ENCODE measurements around the gene CA12. TPM values are rescaled to one million over a fixed set of nuclear protein-coding genes. Genes with fewer than 3 reads are reported as not detected.

Gene CA12
- total RNA-seq, 3 donors from 2014 or later = 11.7 to 64.5 (median 61.9) TPM

DNA sequence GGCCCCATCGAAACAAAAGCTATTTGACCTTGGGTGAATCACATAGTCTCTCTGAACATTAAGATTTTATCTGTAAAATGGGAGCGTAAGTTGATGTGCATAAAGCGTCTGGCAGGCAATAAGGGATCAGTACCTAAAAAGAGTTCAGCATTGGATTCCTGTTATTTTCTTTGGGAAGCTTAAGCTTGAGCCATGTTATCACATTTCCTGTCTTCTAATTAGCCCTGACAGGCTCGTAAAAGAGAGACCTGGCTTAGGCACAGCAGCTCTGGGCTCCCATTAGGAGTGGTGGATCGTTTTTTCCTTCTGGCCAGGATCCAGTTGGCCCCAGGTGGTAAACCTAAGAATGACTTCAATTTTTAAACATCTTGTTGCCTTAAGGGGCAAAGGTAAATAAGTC, 26.0 kb upstream of the CA12 start:
- no peak overlapping the region for H3K27ac ChIP-seq
- no peaks in the 10 kb centered on the region for H3K9me3 ChIP-seq
- DNase-seq (ENCODE audit: low spot score in 2 of 2) = no peak
- H3K36me3 ChIP-seq = no peaks in the 10 kb centered on the region
- no peak for TF ChIP-seq POLR2A (IDR thresholded peaks at IDR 0.05)
- TF ChIP-seq, protein P1, sequence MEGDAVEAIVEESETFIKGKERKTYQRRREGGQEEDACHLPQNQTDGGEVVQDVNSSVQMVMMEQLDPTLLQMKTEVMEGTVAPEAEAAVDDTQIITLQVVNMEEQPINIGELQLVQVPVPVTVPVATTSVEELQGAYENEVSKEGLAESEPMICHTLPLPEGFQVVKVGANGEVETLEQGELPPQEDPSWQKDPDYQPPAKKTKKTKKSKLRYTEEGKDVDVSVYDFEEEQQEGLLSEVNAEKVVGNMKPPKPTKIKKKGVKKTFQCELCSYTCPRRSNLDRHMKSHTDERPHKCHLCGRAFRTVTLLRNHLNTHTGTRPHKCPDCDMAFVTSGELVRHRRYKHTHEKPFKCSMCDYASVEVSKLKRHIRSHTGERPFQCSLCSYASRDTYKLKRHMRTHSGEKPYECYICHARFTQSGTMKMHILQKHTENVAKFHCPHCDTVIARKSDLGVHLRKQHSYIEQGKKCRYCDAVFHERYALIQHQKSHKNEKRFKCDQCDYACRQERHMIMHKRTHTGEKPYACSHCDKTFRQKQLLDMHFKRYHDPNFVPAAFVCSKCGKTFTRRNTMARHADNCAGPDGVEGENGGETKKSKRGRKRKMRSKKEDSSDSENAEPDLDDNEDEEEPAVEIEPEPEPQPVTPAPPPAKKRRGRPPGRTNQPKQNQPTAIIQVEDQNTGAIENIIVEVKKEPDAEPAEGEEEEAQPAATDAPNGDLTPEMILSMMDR (IDR thresholded peaks at IDR 0.05) = no peak
- no peak for TF ChIP-seq POLR2AphosphoS5 (IDR thresholded peaks at IDR 0.05)
- no peak overlapping the region for H3K4me3 ChIP-seq
- intact Hi-C loops (cut with DNase I; ENCODE audit: low total_unique reads) = loop anchor here (2.0 kb wide), 1 partner anchor 53 kb away; no protein-coding TSS in a partner anchor
- H3K4me1 ChIP-seq = no peaks in the 10 kb centered on the region
- H3K27me3 ChIP-seq = no peaks in the 10 kb centered on the region

DNA sequence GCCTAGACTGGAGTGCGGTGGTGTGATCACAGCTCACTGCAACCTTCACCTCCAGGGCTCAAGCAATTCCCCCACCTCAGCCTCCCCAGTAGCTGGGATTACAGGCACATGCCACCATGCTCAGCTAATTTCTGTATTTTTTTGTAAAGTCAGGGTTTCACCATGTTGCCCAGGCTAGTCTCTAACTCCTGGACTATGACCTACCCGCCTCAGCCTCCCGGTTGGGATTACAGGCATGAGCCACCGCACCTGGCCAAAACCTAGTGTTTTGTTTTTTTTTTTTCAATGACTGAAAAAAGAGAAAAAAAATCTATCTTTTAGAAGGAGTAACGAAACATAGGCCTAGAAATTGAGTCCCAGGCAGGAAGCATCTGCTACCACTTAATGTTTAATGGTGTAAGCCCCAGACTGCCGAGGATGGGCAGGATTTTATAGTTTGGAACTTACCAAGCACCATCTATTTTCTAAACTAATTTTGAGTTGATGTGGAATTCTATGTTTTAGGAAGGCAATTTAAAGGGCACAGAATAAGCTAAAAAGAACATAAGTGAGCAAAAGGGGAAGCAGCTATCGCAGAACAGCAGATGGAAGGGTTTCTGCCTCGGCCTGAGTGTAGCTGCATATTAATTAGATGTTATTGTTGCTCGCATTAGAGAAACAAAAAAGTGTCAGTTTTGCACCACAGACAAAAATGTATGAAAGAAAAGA, 24.2 kb upstream of the CA12 start:
- Histone ChIP-seq H3K27ac (no peak overlapping the region), H3K36me3 (no peaks in the 10 kb centered on the region), H3K9me3 (no peaks in the 10 kb centered on the region), H3K27me3 (no peaks in the 10 kb centered on the region), H3K4me3 (no peak overlapping the region), H3K4me1 (no peaks in the 10 kb centered on the region)
- TF ChIP-seq, protein P1 (IDR thresholded peaks at IDR 0.05) = no peak
- TF ChIP-seq POLR2AphosphoS5 (IDR thresholded peaks at IDR 0.05) (no peak), POLR2A (IDR thresholded peaks at IDR 0.05) (no peak)
- intact Hi-C loops (cut with DNase I; ENCODE audit: low total_unique reads) = loop anchor here (2.0 kb wide), 1 partner anchor 55 kb away; no protein-coding TSS in a partner anchor
- no peak for DNase-seq (ENCODE audit: low spot score in 2 of 2)

DNA sequence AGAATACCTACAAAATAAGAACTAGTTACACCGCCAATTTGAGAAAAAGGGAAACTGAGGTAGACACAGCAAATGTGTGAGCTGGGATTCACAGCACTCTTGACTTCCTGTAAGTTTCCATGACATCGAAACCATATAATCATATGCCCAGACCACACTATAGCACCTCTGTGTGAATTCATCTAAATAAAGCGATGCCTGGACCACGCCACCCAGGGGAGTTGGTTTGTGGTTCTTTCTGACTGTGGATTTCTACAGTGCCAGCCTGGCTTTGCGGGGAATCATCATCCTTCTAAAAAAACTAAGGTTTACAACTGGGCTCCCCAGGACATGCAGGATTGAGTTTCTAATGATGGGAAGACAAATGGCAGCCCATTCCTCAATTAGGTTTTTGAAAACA, 23.5 kb upstream of the CA12 start:
- H3K36me3 ChIP-seq = no peaks in the 10 kb centered on the region
- TF ChIP-seq POLR2A (IDR thresholded peaks at IDR 0.05) (no peak), POLR2AphosphoS5 (IDR thresholded peaks at IDR 0.05) (no peak)
- intact Hi-C loops (cut with DNase I; ENCODE audit: low total_unique reads) = no loop called here
- no peak for DNase-seq (ENCODE audit: low spot score in 2 of 2)
- H3K27me3 ChIP-seq = no peaks in the 10 kb centered on the region
- no peaks in the 10 kb centered on the region for H3K4me1 ChIP-seq
- H3K9me3 ChIP-seq = no peaks in the 10 kb centered on the region
- H3K27ac ChIP-seq = no peak overlapping the region
- H3K4me3 ChIP-seq = no peak overlapping the region

DNA sequence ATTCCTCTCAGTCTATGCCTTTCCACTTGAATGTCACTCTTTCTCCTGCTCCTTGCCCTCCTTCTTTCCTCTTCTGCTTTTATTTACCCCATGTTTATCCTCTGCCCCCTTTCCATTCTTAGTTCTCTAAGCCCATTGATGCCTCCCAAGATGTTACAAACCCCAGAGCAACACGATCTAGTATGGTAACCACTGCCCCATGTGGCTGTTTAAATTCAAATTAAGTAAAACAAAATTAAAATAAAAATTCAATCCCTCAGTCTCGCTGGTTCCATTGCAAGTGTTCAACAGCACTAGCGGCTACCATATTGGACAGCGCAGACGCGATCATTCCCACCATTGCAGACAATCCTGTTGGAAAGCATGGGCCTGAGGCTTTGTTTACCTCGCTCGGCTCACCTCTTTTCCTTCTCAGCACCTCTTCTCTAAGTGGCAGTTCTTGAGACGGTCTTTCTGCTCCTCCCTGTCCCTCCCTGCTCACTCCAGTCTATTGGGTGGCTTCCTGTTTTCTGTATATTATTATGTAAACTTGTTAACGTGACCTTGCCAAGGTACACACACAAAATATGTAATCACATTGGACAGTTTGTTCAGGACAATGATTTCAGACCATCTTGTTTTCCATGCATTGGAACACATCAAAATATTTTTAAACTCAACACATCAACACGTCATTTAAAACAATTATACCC, 21.8 kb upstream of the CA12 start:
- no peak for DNase-seq (ENCODE audit: low spot score in 2 of 2)
- Histone ChIP-seq H3K36me3 (no peaks in the 10 kb centered on the region), H3K27ac (no peak overlapping the region), H3K27me3 (no peaks in the 10 kb centered on the region), H3K4me3 (no peak overlapping the region), H3K4me1 (no peaks in the 10 kb centered on the region), H3K9me3 (no peaks in the 10 kb centered on the region)
- intact Hi-C loops (cut with DNase I; ENCODE audit: low total_unique reads) = no loop called here
- no peak for TF ChIP-seq POLR2AphosphoS5 (IDR thresholded peaks at IDR 0.05)
- TF ChIP-seq, protein P1 (IDR thresholded peaks at IDR 0.05) = no peak
- TF ChIP-seq POLR2A (IDR thresholded peaks at IDR 0.05) = no peak

DNA sequence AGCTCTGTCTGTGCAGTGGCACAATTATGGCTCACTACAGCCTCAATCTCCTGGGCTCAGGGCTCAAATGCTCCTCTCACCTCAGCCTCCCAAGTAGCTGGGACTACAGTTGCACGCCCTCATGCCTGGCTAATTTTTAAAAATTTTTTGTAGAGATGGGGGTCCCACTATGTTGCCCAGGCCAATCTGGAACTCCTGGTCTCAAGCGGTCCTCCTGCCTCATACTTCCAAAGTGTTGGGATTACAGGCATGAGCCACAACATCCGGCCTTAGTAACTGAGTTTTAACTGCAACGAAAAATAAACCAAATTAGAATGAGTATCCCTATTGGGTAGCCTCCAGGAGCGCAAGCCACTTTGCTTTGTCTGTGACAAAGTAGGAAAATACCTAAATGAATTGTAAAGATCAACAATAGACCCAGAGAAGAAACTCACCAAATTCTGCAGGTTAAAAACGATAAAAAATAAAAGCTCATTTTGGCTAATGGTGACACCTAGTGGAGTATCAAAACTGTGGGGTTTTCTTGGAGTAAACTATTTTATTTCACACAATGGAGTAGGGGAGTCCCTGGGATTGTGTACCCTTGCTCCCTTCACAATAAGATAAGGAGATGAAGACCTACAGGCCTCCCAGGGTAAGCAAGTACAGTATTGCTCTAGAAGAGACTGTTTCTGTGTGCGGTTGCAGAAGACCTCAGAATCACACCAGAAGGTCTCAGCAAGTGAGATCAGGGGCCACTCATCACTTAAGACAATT, 21.0 kb upstream of the CA12 start:
- Histone ChIP-seq H3K27me3 (no peaks in the 10 kb centered on the region), H3K9me3 (no peaks in the 10 kb centered on the region), H3K36me3 (no peaks in the 10 kb centered on the region), H3K4me3 (no peak overlapping the region), H3K27ac (no peak overlapping the region), H3K4me1 (no peaks in the 10 kb centered on the region)
- TF ChIP-seq POLR2AphosphoS5 (IDR thresholded peaks at IDR 0.05) = no peak
- TF ChIP-seq, protein P1 (IDR thresholded peaks at IDR 0.05) = peak; percentile 46 to 70 (median 51)
- intact Hi-C loops (cut with DNase I; ENCODE audit: low total_unique reads) = no loop called here
- DNase-seq (ENCODE audit: low spot score in 2 of 2) = no peak
